ENCODE data around the gene KLHDC4. TPM values are rescaled to one million over a fixed set of nuclear protein-coding genes. Genes with fewer than 3 reads are reported as not detected.

The KLHDC4 gene
- total and polyA plus RNA-seq, 9 of the 15 experiments (the other 6 are each of a cell fraction or from before 2014, with no cell fraction given): 1.3 to 68.1 (median 32.8) TPM

DNA sequence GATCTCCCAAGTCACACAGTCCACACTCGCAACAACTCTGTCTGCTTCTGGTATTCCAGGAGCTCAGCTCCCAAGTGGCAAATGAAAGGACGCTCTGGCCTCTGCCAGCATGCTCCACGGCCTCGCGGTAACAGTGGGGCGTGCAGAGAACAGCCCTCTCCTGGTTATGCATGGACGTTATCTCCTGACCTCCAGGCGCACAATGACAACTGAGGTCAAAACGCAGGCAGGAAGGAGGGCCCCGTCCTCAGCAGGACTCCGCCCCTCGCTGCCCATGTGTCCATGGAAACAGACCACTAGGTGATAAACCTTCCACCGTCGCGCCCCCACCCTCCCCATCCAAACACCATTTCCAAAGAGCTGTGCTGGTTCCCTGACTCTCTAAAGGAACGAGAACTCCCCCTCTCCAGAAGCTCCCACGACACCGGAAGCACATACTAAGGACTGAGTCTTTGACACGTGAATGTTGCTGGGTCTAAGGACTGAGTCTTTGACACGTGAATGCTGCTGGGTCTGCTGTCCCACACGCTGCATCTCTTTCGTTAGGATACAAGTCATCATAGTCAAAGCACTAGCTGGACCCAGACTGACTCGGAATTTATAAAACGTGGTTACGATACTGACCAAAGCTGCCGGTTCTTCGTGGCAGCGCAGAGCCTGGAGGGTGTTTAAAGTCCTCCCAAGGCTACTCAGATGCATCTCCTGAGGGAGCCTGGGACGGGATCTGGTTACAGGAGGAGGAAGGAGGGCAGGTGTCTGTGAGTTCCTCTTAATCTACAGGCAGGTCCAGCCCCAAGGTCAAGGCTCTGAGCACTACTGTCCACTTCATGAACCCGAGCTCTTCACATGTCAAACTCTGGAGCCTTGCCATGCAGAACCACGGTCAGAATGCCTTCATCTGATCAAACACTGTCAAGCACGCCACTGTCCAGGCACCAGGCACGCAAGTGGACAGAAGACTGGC is 43.9 kb downstream of the KLHDC4 start (continued):
- TF ChIP-seq, protein P1, sequence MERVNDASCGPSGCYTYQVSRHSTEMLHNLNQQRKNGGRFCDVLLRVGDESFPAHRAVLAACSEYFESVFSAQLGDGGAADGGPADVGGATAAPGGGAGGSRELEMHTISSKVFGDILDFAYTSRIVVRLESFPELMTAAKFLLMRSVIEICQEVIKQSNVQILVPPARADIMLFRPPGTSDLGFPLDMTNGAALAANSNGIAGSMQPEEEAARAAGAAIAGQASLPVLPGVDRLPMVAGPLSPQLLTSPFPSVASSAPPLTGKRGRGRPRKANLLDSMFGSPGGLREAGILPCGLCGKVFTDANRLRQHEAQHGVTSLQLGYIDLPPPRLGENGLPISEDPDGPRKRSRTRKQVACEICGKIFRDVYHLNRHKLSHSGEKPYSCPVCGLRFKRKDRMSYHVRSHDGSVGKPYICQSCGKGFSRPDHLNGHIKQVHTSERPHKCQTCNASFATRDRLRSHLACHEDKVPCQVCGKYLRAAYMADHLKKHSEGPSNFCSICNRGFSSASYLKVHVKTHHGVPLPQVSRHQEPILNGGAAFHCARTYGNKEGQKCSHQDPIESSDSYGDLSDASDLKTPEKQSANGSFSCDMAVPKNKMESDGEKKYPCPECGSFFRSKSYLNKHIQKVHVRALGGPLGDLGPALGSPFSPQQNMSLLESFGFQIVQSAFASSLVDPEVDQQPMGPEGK (CRISPR knock-in tag; IDR thresholded peaks at IDR 0.05; ENCODE audit: borderline replicate concordance): no peak
- TF ChIP-seq PURB (CRISPR knock-in tag; IDR thresholded peaks at IDR 0.05; ENCODE audit: low read depth): no peak
- no peak for TF ChIP-seq NBN (IDR thresholded peaks at IDR 0.05; ENCODE audit: low read depth)
- TF ChIP-seq TEAD2 (tag; IDR thresholded peaks at IDR 0.05): no peak
- peak; percentile 48; the same call in 1 of the 2 replicates for TF ChIP-seq BCOR (IDR thresholded peaks at IDR 0.05)
- TF ChIP-seq, protein P2, sequence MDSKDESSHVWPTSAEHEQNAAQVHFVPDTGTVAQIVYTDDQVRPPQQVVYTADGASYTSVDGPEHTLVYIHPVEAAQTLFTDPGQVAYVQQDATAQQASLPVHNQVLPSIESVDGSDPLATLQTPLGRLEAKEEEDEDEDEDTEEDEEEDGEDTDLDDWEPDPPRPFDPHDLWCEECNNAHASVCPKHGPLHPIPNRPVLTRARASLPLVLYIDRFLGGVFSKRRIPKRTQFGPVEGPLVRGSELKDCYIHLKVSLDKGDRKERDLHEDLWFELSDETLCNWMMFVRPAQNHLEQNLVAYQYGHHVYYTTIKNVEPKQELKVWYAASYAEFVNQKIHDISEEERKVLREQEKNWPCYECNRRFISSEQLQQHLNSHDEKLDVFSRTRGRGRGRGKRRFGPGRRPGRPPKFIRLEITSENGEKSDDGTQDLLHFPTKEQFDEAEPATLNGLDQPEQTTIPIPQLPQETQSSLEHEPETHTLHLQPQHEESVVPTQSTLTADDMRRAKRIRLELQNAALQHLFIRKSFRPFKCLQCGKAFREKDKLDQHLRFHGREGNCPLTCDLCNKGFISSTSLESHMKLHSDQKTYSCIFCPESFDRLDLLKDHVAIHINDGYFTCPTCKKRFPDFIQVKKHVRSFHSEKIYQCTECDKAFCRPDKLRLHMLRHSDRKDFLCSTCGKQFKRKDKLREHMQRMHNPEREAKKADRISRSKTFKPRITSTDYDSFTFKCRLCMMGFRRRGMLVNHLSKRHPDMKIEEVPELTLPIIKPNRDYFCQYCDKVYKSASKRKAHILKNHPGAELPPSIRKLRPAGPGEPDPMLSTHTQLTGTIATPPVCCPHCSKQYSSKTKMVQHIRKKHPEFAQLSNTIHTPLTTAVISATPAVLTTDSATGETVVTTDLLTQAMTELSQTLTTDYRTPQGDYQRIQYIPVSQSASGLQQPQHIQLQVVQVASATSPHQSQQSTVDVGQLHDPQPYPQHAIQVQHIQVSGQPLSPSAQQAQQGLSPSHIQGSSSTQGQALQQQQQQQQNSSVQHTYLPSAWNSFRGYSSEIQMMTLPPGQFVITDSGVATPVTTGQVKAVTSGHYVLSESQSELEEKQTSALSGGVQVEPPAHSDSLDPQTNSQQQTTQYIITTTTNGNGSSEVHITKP (IDR thresholded peaks at IDR 0.05; ENCODE audit: partially characterized antibody): no peak
- no peak for TF ChIP-seq ZNF121 (CRISPR knock-in tag; conservative IDR thresholded peaks at IDR 0.05)
- TF ChIP-seq ZKSCAN3 (CRISPR knock-in tag; IDR thresholded peaks at IDR 0.05): no peak
- no peak for TF ChIP-seq HDAC8 (tag; IDR thresholded peaks at IDR 0.05)
- TF ChIP-seq ARHGAP35 (IDR thresholded peaks at IDR 0.05; ENCODE audit: partially characterized antibody): no peak
- TF ChIP-seq, protein P3, sequence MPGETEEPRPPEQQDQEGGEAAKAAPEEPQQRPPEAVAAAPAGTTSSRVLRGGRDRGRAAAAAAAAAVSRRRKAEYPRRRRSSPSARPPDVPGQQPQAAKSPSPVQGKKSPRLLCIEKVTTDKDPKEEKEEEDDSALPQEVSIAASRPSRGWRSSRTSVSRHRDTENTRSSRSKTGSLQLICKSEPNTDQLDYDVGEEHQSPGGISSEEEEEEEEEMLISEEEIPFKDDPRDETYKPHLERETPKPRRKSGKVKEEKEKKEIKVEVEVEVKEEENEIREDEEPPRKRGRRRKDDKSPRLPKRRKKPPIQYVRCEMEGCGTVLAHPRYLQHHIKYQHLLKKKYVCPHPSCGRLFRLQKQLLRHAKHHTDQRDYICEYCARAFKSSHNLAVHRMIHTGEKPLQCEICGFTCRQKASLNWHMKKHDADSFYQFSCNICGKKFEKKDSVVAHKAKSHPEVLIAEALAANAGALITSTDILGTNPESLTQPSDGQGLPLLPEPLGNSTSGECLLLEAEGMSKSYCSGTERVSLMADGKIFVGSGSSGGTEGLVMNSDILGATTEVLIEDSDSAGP (CRISPR knock-in tag; IDR thresholded peaks at IDR 0.05): no peak
- TF ChIP-seq, protein P4, sequence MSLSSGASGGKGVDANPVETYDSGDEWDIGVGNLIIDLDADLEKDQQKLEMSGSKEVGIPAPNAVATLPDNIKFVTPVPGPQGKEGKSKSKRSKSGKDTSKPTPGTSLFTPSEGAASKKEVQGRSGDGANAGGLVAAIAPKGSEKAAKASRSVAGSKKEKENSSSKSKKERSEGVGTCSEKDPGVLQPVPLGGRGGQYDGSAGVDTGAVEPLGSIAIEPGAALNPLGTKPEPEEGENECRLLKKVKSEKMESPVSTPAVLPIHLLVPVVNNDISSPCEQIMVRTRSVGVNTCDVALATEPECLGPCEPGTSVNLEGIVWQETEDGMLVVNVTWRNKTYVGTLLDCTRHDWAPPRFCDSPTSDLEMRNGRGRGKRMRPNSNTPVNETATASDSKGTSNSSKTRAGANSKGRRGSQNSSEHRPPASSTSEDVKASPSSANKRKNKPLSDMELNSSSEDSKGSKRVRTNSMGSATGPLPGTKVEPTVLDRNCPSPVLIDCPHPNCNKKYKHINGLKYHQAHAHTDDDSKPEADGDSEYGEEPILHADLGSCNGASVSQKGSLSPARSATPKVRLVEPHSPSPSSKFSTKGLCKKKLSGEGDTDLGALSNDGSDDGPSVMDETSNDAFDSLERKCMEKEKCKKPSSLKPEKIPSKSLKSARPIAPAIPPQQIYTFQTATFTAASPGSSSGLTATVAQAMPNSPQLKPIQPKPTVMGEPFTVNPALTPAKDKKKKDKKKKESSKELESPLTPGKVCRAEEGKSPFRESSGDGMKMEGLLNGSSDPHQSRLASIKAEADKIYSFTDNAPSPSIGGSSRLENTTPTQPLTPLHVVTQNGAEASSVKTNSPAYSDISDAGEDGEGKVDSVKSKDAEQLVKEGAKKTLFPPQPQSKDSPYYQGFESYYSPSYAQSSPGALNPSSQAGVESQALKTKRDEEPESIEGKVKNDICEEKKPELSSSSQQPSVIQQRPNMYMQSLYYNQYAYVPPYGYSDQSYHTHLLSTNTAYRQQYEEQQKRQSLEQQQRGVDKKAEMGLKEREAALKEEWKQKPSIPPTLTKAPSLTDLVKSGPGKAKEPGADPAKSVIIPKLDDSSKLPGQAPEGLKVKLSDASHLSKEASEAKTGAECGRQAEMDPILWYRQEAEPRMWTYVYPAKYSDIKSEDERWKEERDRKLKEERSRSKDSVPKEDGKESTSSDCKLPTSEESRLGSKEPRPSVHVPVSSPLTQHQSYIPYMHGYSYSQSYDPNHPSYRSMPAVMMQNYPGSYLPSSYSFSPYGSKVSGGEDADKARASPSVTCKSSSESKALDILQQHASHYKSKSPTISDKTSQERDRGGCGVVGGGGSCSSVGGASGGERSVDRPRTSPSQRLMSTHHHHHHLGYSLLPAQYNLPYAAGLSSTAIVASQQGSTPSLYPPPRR (CRISPR knock-in tag; IDR thresholded peaks at IDR 0.05; ENCODE audit: borderline replicate concordance): no peak; the same call in 1 of the 2 replicates
